Stimulated activated CD4-positive, alpha-beta T cell treated with anti-CD3 and anti-CD28 coated beads, Interleukin-1b, Interleukin-23, amount 100 ng/mL, for 48 hours (primary cell): ENCODE results near the gene RELN.

Experiments
- DNase-seq: peaks from one replicate; pipeline ENCODE4 v3.0.0-alpha.2; 2020

Gene RELN

DNA sequence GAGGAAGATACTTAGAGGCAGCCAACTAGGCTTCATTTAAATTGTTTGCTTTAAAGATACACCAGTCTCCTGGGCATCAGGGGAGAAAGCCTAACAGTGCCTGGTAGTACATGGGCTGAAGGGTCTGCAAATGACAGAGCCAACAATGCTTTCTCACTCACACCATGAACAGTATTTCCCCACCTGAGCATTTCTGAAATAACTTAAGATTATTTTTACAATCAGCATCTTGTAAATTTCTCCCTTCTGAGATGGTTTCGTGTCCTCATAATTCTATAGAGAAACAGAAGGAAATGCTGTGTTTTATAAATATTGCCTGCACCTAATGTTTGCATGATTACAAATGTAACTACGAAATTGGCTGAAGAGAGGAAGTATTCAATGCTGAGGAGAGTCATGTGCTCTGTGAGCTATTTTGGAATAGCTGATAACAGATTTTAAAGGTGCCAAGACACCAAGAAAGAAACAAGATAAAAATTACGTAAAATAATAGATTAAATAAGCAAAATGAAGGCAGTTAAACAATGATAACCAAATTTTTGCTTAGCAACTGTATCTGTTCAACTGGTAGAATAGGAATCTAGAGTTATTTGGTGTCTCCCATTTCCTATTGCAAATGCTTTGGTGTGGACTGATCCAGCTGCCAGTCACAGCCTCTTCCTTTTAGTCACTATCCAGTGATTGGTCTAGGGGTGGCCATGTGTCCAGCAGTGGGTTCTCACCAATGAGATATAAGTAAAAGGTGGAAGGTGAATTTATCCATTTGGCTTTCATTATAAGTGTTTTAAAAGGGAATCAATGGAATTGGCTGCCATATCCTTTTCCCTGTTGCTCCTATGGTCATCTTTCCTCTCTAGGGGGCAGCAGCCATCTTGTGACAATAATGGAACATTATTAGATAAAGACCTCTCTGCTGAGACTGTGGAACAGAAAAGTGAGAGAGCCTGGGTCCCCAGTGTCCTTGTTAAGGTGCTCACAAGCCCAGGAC is 375.5 kb downstream of the RELN start:
- no peak for DNase-seq

DNA sequence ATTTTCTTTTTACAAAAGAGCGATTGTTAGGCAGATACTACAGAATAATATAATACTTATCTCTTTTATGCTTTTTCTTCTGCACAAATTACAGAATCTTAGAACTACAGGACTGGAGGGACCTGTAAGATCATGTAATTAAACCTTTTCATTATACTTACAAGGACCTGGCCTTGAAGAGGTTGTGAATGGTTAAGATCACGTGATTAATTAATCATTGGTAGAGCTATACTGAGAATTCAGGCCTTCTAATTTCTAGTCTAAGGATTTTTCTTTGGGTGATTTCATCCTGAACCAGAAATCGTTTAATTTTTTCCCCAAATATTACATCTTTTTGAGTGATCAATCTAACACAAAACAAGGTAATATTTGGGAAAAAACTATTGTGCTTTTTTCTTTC is 379.7 kb downstream of the RELN start:
- no peak for DNase-seq

DNA sequence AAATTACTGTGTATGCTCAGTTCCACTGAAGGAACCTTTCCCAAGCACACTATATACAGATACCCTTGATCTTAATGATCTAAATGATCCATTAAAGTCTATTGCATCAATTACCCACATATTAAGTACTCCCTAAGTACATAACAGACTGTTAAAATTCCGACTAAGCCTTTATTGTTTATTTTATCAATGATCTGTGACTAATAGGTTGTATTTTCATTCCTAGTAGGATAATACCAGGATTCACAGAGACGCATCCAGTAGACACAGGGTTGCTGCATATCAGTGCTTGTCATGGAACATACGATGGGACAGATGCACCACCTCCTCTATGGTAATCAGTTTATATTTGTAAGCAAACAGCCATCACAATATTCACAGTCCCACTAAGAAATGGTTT is 383.8 kb downstream of the RELN start:
- DNase-seq: no peak

DNA sequence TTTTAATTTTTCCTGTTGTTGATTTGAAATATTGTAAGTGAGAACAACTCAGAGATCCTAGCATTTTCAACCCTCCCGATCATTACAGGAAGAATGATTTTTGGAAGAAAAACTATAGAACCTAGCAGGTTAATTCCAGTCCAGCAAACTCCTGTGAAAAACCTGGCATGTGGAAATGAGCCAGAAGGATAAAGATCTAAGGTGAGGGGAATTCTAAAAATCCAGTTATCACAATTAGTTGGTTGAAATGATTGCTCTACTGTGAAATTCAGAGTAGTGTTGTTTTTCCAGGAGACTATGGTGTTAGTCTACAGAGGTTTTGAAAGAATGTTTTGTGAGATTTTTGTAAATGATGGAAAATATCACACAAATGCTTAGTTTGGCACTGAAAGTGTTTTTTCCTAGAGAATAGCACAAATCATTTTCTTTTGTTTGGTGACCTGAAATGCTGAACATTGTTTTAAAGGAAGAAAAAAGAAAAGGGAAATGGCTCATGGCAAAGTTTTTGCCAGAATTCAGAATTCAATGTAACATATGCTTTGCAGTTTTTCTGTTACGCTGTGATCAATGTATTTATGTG is 391.0 kb downstream of the RELN start:
- no peak for DNase-seq

DNA sequence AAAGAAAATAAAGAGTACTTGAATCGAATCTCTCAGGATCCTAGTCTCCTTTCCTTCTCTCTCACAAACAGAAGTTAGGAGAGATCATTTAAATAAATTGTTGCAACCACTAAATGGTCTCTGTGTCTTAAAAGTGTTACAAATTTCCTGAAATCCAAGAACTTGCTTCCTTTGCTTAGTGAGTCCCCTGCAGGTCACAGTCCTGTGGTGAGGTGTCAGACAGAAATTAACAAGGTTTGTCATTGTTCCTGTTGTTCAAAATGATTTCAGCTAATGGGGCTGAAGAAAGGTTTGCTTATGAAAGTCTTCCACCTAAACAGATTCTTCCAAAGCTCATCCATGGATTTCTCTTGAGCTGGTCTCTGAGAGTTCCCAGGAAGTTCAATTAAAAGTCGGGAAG is 391.9 kb downstream of the RELN start:
- no peak for DNase-seq

DNA sequence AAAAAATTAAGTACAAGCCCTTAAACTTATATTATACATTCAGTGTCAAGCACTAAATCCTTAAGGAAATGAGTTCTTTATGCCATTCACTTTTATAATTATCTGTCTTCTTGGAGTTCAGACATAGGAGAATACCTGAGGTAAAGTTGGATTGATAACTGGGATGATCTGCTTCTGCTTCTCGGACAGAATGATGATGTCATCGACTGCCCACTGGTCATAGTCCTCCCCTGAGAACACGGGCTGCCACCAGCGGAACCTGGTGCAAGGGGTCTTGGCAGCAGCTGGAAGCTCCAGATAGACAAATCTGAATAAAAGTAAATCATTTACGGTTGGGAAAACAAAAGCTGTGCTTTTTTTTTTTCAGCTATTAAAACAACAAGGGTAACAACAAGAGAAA is 395.3 kb downstream of the RELN start:
- DNase-seq: no peak

DNA sequence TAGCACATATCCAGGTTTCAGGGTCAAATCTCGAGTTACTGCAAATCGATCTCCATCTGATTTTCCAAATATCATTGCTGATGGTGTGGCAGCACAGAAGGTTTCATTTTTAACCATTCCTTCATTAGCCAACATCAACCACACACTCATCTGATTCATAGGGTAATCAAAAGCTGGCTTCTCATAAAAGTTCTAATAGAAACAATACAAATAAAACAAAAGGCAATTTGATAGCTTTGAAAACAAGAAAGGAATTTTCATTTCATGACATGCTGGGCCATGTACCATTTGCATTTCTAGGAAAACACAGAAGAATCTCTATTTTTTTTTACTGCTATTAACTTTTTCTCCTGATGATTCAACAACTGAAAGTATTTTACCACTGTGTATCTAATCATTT is 395.8 kb downstream of the RELN start:
- no peak for DNase-seq

DNA sequence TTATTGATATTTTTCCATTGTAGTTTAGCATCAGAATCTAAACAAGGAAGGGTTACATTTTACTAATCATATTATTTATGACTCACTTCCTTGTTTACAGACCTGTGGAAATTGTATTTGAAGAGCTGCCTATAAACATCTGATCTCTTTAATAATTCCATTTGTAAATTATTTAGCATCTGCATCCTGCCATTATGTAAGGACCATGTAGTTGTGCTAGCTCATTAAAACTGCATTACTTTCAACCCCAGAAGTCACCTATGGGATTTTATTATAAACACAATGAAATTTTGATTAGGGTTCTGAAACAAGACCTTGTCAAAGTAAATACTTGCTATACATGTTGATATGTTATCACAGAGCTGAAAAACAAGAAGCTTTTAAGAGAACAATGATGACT is 396.6 kb downstream of the RELN start:
- no peak for DNase-seq

DNA sequence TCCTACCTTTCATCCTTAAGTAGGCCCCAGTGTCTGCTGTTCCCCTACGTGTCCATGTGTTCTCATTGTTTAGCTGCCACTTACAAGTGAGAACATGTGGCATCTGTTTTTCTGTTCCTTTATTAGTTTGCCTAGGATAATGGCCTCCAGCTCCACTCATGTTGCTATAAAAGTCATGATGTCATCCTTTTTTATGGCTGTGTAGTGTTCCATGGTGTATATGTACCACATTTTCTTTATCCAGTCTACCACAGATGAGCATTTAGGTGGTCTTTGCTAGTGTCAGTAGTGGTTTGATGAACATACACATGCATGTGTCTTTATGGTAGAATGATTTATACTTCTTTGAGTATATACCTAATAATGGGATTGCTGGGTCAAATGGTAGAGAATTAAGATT is 397.3 kb downstream of the RELN start:
- no peak for DNase-seq

DNA sequence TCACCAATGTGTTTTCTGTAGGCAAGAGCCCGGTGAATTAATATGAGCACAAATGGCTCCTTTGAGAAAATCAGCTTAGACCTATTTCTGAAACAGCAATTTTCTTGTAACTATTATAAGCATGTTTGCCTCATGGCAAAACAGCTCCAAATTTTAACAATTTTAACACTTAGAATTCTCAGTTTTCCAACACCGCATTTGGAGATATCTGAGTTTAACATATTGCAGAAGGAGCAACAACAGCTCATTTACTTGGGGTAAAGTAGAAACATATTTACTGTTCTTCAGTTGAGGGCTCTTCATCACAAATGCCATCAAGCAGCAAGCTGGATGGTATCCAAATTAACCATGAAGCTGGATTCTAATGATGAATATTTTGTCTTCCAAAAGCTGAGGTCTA is 409.4 kb downstream of the RELN start:
- DNase-seq: no peak

DNA sequence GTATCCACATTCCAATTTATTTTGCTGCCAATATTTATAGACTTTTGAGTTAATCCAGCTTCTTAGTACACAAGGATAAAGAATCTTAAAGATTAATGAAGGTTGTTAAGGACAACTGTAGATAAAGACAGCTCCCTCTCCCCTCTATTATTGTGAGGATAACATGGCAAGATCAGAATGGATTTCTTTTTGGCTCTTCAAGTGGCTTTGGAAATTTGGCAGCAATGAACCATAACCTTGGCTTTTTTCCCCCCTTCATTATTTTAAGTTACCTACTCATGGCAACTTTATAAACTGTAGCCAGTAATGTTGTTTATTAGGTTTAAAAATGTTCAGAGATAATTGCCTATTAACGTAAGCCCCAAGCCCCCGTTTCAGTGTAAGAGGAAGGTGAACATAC is 412.4 kb downstream of the RELN start:
- no peak for DNase-seq

DNA sequence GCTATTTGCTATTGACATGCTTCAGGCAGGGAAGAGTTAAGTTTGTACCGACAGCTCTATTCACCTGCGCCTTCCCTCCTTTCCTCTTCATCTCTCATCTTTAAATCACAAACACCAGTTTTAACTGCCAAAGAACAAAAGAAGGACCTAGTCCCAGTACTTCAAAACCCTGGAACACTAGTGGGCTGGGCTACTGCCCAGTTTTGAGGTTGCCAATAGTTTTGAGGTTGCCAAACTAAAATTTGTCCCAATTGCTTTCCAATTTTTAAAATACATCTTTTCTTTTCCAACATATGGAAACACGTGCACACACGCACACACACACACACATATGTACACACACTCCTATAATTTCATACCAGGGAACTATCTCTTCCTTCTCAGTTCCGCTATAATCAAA is 412.8 kb downstream of the RELN start:
- DNase-seq: no peak

DNA sequence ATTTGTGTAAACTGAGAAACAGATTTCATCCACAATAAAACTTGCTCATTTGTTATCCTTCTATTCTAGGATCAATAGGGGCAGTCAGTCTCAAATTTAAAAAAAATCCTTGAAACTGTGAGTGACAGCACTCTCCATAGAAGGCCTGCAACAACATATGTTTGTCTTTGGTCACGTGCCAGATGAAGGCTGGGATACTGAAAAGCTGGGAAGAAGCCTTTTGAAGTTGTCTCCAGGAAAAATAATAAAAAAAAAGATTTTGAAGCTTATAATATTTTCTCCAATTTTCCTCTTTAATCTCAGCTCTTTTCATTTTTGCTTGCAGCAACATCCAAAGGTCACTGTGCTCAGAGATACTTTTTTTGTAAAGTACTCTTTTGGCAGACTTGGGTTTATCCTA is 414.9 kb downstream of the RELN start:
- no peak for DNase-seq

DNA sequence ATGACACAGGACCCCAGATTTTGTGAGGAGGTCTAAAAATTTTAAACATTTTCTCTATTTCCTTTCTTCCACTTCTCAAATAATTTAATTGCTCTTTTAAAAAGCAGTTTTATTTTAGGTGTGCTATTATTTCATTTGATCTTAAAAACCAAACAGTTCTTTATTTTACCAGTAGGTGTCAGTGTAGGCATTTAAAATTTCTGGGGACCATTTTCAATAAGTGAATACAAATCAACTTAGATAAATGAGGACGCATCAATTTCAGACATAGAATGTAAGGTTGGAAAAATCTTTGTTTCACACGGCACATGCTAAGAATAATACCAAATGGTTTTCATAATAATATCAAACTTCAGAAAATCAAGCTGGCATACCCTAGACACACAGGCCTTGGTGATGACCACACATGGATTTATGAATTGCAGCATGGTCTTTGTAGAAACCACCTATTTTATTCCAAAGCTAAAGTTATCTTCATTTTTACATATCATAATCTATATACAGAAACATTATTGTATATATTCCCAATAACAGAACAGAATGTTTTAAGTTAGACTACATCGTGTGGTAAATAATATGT is 415.9 kb downstream of the RELN start:
- DNase-seq: no peak

DNA sequence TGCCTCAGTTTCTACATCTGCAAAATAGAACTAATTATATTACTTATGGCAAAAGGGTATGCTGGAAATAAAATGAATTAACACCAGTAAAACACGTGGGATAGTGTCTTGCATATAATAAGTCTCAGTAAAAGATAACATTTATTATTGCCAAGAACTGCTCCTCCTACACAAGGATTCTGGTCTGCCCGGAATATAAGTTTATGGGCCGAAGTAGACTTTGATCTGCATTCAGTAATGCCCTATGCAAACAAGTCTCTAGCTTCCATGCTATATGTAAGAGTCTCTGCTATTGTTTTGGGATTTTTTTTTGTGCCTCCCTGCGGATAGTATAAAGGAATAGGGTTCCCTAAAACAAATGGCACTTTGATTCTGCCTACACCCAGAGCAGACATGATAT is 417.9 kb downstream of the RELN start:
- no peak for DNase-seq

DNA sequence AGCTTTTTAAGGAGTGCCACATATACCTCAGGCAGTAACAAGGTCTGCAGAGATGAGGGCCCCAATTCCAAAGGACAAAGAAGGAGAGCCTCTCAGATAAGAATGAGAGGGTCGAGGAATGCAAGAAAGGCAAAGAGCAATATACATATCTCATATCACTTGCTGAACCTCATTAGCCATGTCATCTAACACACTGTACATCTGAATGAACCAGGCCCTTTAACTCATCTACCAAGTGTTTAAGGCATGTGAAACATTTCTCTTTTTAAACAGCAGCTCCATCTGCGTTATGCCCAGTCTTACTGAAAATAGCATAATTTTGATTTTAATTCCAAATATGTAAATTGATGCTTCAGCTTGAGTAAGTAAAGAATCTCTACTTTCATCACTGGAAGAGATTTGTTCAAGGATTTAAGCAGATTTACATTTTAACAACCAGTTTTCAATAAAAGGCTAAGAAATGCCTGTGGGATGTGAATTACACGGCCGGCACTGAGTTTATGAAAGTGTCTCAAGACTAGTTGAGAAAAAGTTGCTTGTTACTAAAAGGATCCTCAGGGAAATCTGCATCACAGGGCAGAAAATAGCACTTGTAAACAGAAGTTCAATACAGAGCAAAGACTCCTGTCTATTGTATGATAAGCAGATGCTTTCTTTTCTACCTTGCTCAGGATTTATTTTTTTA is 419.7 kb downstream of the RELN start:
- DNase-seq: no peak

DNA sequence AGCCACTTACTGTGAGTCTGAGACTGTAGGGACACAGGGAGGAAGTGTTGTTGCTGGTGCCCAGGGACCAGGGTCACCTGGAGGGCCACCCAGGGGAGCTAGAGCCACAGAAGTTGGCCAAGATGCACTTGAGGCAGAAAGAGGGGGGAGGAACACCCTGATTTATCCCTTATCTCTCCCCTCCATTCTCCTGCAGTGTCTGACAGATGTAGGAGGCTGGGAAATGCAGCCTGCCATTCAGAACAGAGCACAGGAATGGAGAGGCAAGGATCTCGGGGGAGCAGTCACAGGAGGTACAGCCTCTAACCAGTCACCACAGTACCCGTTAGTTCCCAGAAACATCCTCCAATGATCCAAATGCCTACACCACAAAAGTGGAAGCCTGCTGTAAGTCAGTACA is 425.0 kb downstream of the RELN start:
- no peak for DNase-seq

DNA sequence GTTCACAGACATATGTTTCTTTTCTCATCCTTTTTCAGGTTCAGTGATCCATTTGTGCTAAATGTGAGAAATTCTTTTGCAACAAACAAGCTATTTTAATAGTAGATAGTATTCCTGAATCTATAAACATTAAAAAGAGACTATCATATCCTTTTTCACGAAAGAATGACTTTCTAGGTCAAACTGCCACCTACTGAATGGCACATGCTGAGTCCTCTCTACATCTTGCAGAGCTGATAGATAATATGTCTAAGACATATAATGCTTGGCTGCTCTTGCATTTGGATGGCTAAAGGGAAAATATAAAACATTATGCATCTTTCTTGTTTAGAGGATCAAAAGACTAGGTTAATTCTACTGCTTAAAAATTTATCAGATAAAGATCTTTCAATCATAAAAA is 429.3 kb downstream of the RELN start:
- DNase-seq: no peak

DNA sequence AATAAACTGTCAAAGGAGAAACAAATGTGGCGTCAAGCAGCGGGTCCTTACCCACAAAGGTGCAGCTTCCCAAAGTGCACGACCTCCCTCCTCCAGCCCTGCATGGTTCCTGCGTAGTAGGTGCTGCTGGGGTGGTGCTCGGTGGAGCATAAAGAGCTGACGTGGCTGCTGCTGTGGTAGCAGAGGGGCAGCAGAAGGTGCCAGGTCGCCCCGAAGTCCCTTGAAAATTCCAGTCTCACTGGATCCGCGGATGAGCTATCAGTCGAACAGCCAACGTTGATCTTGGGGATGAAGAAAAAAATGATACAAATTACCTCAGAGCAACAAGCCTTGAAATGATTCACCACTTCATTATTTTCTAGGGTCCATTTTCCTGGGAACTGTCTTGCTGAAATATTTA is 438.4 kb downstream of the RELN start:
- no peak for DNase-seq

DNA sequence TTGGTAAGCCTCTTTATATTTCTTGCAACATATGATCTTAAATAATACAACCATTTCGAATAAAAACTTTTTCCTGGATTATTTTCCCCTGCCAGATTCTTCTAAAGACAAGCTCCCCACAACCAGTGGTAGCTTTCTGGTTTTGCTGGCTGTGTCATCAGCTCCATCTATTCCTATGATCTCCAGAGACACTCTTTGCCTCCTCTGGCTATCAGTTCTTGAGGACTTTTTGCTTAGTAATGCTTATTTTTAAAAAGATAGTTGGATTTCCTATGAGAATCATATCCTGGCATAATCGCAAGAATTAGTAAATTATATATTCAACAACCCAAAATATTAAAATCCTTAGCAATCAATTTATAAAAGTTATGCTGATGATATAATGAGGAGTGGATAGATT is 439.7 kb downstream of the RELN start:
- DNase-seq: no peak

DNA sequence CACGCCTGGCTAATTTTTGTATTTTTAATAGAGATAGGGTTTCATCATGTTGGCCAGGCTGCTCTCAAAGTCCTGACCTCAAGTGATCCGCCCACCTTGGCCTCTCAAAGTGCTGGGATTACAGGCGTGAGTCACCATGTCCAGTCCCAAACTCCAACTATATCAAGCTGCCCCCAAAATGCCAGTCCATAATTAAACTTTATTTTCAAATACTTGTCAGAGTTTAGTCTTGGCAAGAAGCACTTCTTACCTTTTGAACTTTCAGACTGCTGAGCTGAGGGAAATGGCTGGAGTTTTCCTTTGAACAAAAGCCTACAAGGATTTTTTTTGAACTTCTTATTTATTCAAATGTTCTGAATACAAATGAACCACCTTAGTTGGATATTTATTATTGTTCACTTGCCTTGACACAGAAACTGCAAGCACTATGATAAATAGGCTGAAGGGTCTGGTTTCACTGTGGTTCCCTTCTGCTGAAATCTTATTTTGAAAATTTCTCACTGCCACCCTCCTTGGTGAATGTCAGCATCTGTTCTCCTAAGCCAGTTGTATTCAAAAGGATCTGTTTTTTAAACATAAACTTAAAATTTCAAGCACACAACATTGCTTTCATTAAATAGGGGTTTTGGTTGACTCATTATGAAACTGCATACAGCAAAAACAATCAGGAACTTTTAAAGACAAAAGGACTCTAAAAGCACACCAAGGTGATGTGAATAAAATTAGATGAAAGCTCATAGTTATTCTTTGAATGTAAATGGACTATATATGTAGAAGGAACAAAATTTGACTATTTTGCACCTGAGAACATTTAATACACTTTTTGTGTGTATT is 441.8 kb downstream of the RELN start:
- no peak for DNase-seq

DNA sequence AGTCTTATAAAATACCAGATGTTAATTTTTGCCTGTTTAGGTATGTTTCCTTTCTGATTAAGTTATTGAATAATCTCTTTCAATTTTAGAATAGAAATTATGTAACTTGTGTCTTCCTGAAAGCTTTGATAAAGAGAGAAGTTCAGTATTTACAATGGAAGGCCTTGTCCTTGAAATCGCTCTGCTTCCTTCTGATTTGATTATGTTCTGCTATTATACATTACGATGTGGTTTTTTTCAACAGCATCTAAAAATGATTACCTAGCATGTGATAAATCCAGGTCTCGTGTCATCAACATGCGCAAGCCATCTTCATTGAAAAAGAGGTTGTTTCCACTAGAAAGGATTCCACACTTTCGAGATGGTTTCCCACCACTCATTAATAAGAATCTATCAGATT is 447.0 kb downstream of the RELN start:
- no peak for DNase-seq

DNA sequence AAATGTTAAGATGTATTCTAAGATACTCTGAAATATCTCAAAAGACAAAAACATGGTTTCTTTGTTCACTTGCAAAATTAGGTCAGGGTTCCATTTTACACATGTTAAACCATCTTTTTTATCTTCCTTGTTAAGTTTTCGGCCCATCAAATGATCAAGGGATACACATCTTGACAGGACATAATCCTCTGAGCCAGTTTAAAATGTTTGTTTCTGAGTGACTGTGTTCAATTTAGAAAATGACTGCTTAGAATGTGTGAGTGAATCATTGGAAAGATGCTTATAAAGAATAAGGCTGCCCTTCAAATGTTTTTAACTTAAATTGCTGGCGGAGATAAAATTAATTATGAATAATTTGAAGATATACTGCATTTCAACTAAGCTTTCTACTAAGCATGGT is 447.5 kb downstream of the RELN start:
- no peak for DNase-seq
